Kidney (tissue), 14 donors: Measurements from ENCODE around the gene TRIM26. TPM values are rescaled to one million over a fixed set of nuclear protein-coding genes. Genes with fewer than 3 reads are reported as not detected.
A peak's percentile ranks its signal among the peaks of the same experiment; 100 is the strongest.

ENCODE experiments used
- DNase-seq, 5 donors: peaks; one replicate each; pipeline ENCODE4 v3.0.0-alpha.2; 2013 to 2020
- FAIRE-seq: peaks from 2 replicates; lab custom pipeline; 2012; peaks lifted over from hg19 to GRCh38; lab: Jason Lieb, UNC
- H3K27ac ChIP-seq, 2 donors: one replicate each; pipeline ENCODE4 v1.7.0; 2013; ENCODE audit warnings: low read depth in 2 of 2, low read length in 2 of 2, inconsistent platforms in 1 of 2
- H3K27me3 ChIP-seq: one replicate; pipeline ENCODE4 v1.7.1; 2013; ENCODE audit warnings: low read length, inconsistent platforms; ENCODE audit not compliant: control insufficient read depth, insufficient read depth
- H3K36me3 ChIP-seq, 3 donors: one replicate each; pipeline versions ENCODE4 v1.7.0 to v1.7.1; 2013; ENCODE audit warnings: low read length in 3 of 3, control low read depth in 1 of 3, inconsistent platforms in 1 of 3; ENCODE audit not compliant: insufficient read depth in 3 of 3, control insufficient read depth in 2 of 3
- H3K4me1 ChIP-seq, 3 donors: one replicate each; pipeline versions ENCODE4 v1.7.0 to v1.7.1; 2013; ENCODE audit warnings: low read length in 3 of 3, inconsistent platforms in 1 of 3, low read depth in 1 of 3; ENCODE audit not compliant: control insufficient read depth in 2 of 3, insufficient read depth in 2 of 3
- H3K4me3 ChIP-seq, 3 donors: one replicate each; pipeline versions ENCODE4 v1.7.0 to v1.8.1; 2013; ENCODE audit warnings: low read length in 3 of 3, control low read depth in 1 of 3, inconsistent platforms in 1 of 3
- H3K9ac ChIP-seq, 3 donors: one replicate each; pipeline versions ENCODE4 v1.7.0 to v1.7.1; 2013; ENCODE audit warnings: low read length in 3 of 3, control low read depth in 1 of 3, inconsistent platforms in 1 of 3
- H3K9me3 ChIP-seq, 3 donors: one replicate each; pipeline versions ENCODE4 v1.7.0 to v1.7.1; 2013; ENCODE audit warnings: low read length in 3 of 3, control low read depth in 1 of 3, inconsistent platforms in 1 of 3; ENCODE audit not compliant: control insufficient read depth in 2 of 3, insufficient read depth in 1 of 3
- CTCF ChIP-seq: IDR thresholded peaks from 3 replicates; pipeline ENCODE4 v1.5.1; 2012; ENCODE audit warnings: mild to moderate bottlenecking, moderate library complexity, borderline replicate concordance; ENCODE audit not compliant: insufficient read depth; ENCODE audit errors: extremely low read depth
- intact Hi-C: fragments of 100-400 bp; cut with DNase I; formaldehyde crosslinking; loops from one replicate; pipeline ENCODE4 v1.11.1; 2022
- polyA plus RNA-seq: library from polyadenylated mRNA; stranded (reverse); fragments of 350-450 nt; fragmentation: Illumina TruSeq; extraction: RNeasy Lipid Tissue Mini Kit (QIAGEN cat#74804); gene quantifications from one replicate; pipeline ENCODE4 v1.2.3, GENCODE V29; 2014; ENCODE audit warnings: low read depth, low replicate concordance; ENCODE audit not compliant: insufficient read depth
- total RNA-seq: library from RNA; stranded (reverse); fragmentation: NEBNext Ultra II Directional; extraction: Animal tissue kit (Norgen Biotek cat#: 25700); gene quantifications from one replicate; pipeline ENCODE4 v1.2.1, GENCODE V29; 2021
- donor health status: control.
- donor health status: control.
- donor health status: control.
- donor health status: control.
- donor health status: control.
- donor health status: DM: yes; HTN: yes; CAD: no.
- donor health status: Normal renal cell carcinoma (clear cell type).

Gene TRIM26
- total and polyA plus RNA-seq, 2 donors from 2014 or later: 28.0 to 63.9 TPM

- Histone ChIP-seq H3K27me3 (no peaks in the 10 kb centered on the region), H3K4me3 (peak overlapping the region; percentile 87 to 98 (median 88)), H3K27ac (peak overlapping the region; percentile 98 to 99), H3K9me3 (no peaks in the 10 kb centered on the region), H3K4me1 (peaks cover 3 to 16% (median 10%) of the 10 kb centered on the region in 3 donors), H3K9ac (peak overlapping the region; percentile 91 to 99 (median 94)), H3K36me3 (no peaks in the 10 kb centered on the region)
- DNase-seq: peak; percentile 70 to 96 (median 83)
- intact Hi-C loops: no loop called here
- peak; percentile 0 for TF ChIP-seq CTCF
- no peak for FAIRE-seq
These were observed 901 bp upstream of the TRIM26 start for GRCh38 chr6:30213957-30214656.

GRCh38 chr6:30213667-30213956 lies 406 bp upstream of the TRIM26 start:
- H3K4me1 ChIP-seq: peaks cover 3 to 20% (median 15%) of the 10 kb centered on the region in 3 donors
- no peak for TF ChIP-seq CTCF
- DNase-seq: no peak

GRCh38 chr6:30211899-30212298 lies 1.3 kb downstream of the TRIM26 start:
- no peak for TF ChIP-seq CTCF
- DNase-seq: no peak
- no peaks in the 10 kb centered on the region for H3K36me3 ChIP-seq
- H3K4me3 ChIP-seq: peak overlapping the region; percentile 92 to 98 (median 94)
- no peaks in the 10 kb centered on the region for H3K9me3 ChIP-seq
- peak overlapping the region; percentile 67 to 99 (median 92) for H3K9ac ChIP-seq
- H3K4me1 ChIP-seq: peaks cover 3 to 35% (median 32%) of the 10 kb centered on the region in 3 donors
- H3K27me3 ChIP-seq: no peaks in the 10 kb centered on the region
- intact Hi-C loops: no loop called here
- H3K27ac ChIP-seq: peak overlapping the region in 1 of 2 donors; percentile 98
- FAIRE-seq: no peak

More at GRCh38 chr6:30213667-30213956, 406 bp upstream of the TRIM26 start:
- Histone ChIP-seq H3K4me3 (peak overlapping the region; percentile 87 to 98 (median 88)), H3K27me3 (no peaks in the 10 kb centered on the region), H3K9me3 (no peaks in the 10 kb centered on the region), H3K27ac (peak overlapping the region; percentile 98 to 99), H3K36me3 (no peaks in the 10 kb centered on the region), H3K9ac (peak overlapping the region; percentile 91 to 99 (median 94))
- intact Hi-C loops: no loop called here
- FAIRE-seq: no peak
